Left ventricle myocardium inferior (tissue), 1 donor: Measurements from ENCODE around the gene ARHGAP26. TPM values are rescaled to one million over a fixed set of nuclear protein-coding genes. Genes with fewer than 3 reads are reported as not detected.

Source experiments
- DNase-seq: peaks from one replicate; pipeline ENCODE4 v3.0.0-alpha.2; 2020
- H3K27ac ChIP-seq: fragments of 200-600 bp; replicated peaks from 2 replicates; pipeline ENCODE4 v1.8.0; 2021
- H3K27me3 ChIP-seq: fragments of 200-600 bp; 2 replicates; pipeline ENCODE4 v1.8.0; 2021; ENCODE audit warnings: low read depth
- H3K36me3 ChIP-seq: fragments of 200-600 bp; 2 replicates; pipeline ENCODE4 v1.8.0; 2021
- H3K4me1 ChIP-seq: fragments of 200-600 bp; 2 replicates; pipeline ENCODE4 v1.8.0; 2021
- H3K4me3 ChIP-seq: fragments of 200-600 bp; 2 replicates; pipeline ENCODE4 v1.8.0; 2021; ENCODE audit warnings: mild to moderate bottlenecking, moderate library complexity
- H3K9me3 ChIP-seq: fragments of 200-600 bp; replicated peaks from 2 replicates; pipeline ENCODE4 v1.8.0; 2021
- intact Hi-C: fragments of 100-400 bp; cut with micrococcal nuclease; formaldehyde crosslinking; loops from one replicate; pipeline ENCODE4 v1.11.0; 2022
- total RNA-seq: library from RNA; stranded (reverse); fragmentation: NEBNext Ultra II Directional; extraction: Animal tissue kit (Norgen Biotek cat#: 25700); gene quantifications from one replicate; pipeline ENCODE4 v1.2.1, GENCODE V29; 2021
- TF ChIP-seq, protein P1 (sequence below): fragments of 200-600 bp; IDR thresholded peaks from 2 replicates; pipeline ENCODE4 v1.8.0; 2021; ENCODE audit warnings: antibody characterized with exemption, mild to moderate bottlenecking, borderline replicate concordance
- donor health status: DM: no; HTN: yes; CAD: no; lungs with severe emphysema.

The ARHGAP26 gene
- total RNA-seq, 1 donor from 2014 or later, result 35.7 TPM

GRCh38 chr5:143128412-143129071 lies 358.4 kb downstream of the ARHGAP26 start:
- peaks cover 91% of the 10 kb centered on the region for H3K4me1 ChIP-seq
- no peaks in the 10 kb centered on the region for H3K27me3 ChIP-seq
- peak overlapping the region; percentile 4 for H3K4me3 ChIP-seq
- DNase-seq, result no peak
- no peaks in the 10 kb centered on the region for H3K36me3 ChIP-seq
- TF ChIP-seq, protein P1, sequence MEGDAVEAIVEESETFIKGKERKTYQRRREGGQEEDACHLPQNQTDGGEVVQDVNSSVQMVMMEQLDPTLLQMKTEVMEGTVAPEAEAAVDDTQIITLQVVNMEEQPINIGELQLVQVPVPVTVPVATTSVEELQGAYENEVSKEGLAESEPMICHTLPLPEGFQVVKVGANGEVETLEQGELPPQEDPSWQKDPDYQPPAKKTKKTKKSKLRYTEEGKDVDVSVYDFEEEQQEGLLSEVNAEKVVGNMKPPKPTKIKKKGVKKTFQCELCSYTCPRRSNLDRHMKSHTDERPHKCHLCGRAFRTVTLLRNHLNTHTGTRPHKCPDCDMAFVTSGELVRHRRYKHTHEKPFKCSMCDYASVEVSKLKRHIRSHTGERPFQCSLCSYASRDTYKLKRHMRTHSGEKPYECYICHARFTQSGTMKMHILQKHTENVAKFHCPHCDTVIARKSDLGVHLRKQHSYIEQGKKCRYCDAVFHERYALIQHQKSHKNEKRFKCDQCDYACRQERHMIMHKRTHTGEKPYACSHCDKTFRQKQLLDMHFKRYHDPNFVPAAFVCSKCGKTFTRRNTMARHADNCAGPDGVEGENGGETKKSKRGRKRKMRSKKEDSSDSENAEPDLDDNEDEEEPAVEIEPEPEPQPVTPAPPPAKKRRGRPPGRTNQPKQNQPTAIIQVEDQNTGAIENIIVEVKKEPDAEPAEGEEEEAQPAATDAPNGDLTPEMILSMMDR, result no peak
- no peaks in the 10 kb centered on the region for H3K9me3 ChIP-seq
- intact Hi-C loops, result no loop called here
- H3K27ac ChIP-seq, result peak overlapping the region; percentile 61

GRCh38 chr5:143129203-143129602 lies 359.0 kb downstream of the ARHGAP26 start:
- no peak for DNase-seq
- H3K36me3 ChIP-seq, result peaks cover 4% of the 10 kb centered on the region
- TF ChIP-seq, protein P1, result no peak
- peaks cover 95% of the 10 kb centered on the region for H3K4me1 ChIP-seq
- no peaks in the 10 kb centered on the region for H3K9me3 ChIP-seq
- H3K4me3 ChIP-seq, result no peak overlapping the region
- H3K27ac ChIP-seq, result peak overlapping the region; percentile 61
- H3K27me3 ChIP-seq, result no peaks in the 10 kb centered on the region
- intact Hi-C loops, result no loop called here

GRCh38 chr5:143129910-143130612 lies 359.9 kb downstream of the ARHGAP26 start:
- TF ChIP-seq, protein P1, result no peak
- no peak for DNase-seq
- peaks cover 95% of the 10 kb centered on the region for H3K4me1 ChIP-seq
- no peaks in the 10 kb centered on the region for H3K27me3 ChIP-seq
- intact Hi-C loops, result no loop called here
- no peaks in the 10 kb centered on the region for H3K9me3 ChIP-seq
- no peak overlapping the region for H3K4me3 ChIP-seq
- H3K27ac ChIP-seq, result peak overlapping the region; percentile 61
- H3K36me3 ChIP-seq, result peaks cover 13% of the 10 kb centered on the region

- Histone ChIP-seq H3K27me3 (no peaks in the 10 kb centered on the region), H3K36me3 (peaks cover 16% of the 10 kb centered on the region), H3K4me1 (peaks cover 95% of the 10 kb centered on the region), H3K9me3 (no peaks in the 10 kb centered on the region), H3K4me3 (no peak overlapping the region), H3K27ac (peak overlapping the region; percentile 61)
- no peak for DNase-seq
- TF ChIP-seq, protein P1, result no peak
- intact Hi-C loops, result no loop called here
Observed at GRCh38 chr5:143130613-143131305, 360.6 kb downstream of the ARHGAP26 start.

- no peak for DNase-seq
- H3K27me3 ChIP-seq, result no peaks in the 10 kb centered on the region
- peaks cover 95% of the 10 kb centered on the region for H3K4me1 ChIP-seq
- intact Hi-C loops, result no loop called here
- peak overlapping the region; percentile 61 for H3K27ac ChIP-seq
- no peaks in the 10 kb centered on the region for H3K9me3 ChIP-seq
- TF ChIP-seq, protein P1, result no peak
- no peak overlapping the region for H3K4me3 ChIP-seq
- peaks cover 16% of the 10 kb centered on the region for H3K36me3 ChIP-seq
Observed at GRCh38 chr5:143131972-143132371, 361.8 kb downstream of the ARHGAP26 start.
